ENCODE data around the gene SCFD1.

Gene SCFD1

GRCh38 chr14:30759172-30760125 lies 137.3 kb downstream of the SCFD1 start:
- no peak for DNase-seq

GRCh38 chr14:30763891-30764290 lies 141.8 kb downstream of the SCFD1 start:
- DNase-seq: no peak

GRCh38 chr14:30767624-30768023 lies 145.5 kb downstream of the SCFD1 start:
- no peak for DNase-seq

- DNase-seq: no peak
Measured at GRCh38 chr14:30768791-30769190, 146.7 kb downstream of the SCFD1 start.

GRCh38 chr14:30770376-30770775 lies 148.3 kb downstream of the SCFD1 start:
- DNase-seq: no peak

- DNase-seq: no peak
Measured at GRCh38 chr14:30771595-30771994, 149.5 kb downstream of the SCFD1 start.

- no peak for DNase-seq
Measured at GRCh38 chr14:30779210-30779609, 157.1 kb downstream of the SCFD1 start.

Measured in activated effector memory CD4-positive, alpha-beta T cell treated with anti-CD3 and anti-CD28 coated beads, Interleukin-2, amount 50 U/mL, for 16 hours (primary cell).